K562 (cell line): ENCODE measurements around the gene LRRC41. TPM values are rescaled to one million over a fixed set of nuclear protein-coding genes. Genes with fewer than 3 reads are reported as not detected.
A peak's percentile ranks its signal among the peaks of the same experiment; 100 is the strongest.

Experiments used
- ATF1 ChIP-seq, 2 experiments: fragments of 450-650 bp in 1 of 2; IDR thresholded peaks; 2 replicates each; pipeline ENCODE4 v1.6.1; 2016; ENCODE audit warnings: missing compliant biosample characterization in 1 of 2, missing genetic modification characterization in 1 of 2
- ATF2 ChIP-seq: sonication (generic); formaldehyde crosslinking; IDR thresholded peaks from 2 replicates; pipeline ENCODE4 v1.8.1; 2022; ENCODE audit warnings: missing genetic modification reagents
- CREB3 ChIP-seq: fragments of 450-650 bp; conservative IDR thresholded peaks from 2 replicates; pipeline ENCODE4 v1.6.1; 2016; ENCODE audit warnings: missing genetic modification characterization, low read depth, mild to moderate bottlenecking, missing compliant biosample characterization, moderate library complexity
- E2F6 ChIP-seq, 2 experiments: IDR thresholded peaks; 2 replicates each; pipeline ENCODE4 v1.6.1; 2011; ENCODE audit warnings: borderline replicate concordance in 1 of 2, control low read depth in 1 of 2, low read depth in 1 of 2, low read length in 1 of 2, mild to moderate bottlenecking in 1 of 2, mixed read lengths in 1 of 2, moderate library complexity in 1 of 2; ENCODE audit not compliant: insufficient read depth in 1 of 2, insufficient read length in 1 of 2, poor library complexity in 1 of 2, severe bottlenecking in 1 of 2; ENCODE audit errors: extremely low read depth in 1 of 2
- GTF2E2 ChIP-seq: fragments of 200-800 bp; sonication (Bioruptor generic); IDR thresholded peaks from 2 replicates; pipeline ENCODE4 v1.6.1; 2016; ENCODE audit warnings: missing genetic modification characterization, missing compliant biosample characterization
- HDAC2 ChIP-seq: fragments of 450-650 bp; IDR thresholded peaks from 2 replicates; pipeline ENCODE4 v1.6.1; 2016; ENCODE audit warnings: mild to moderate bottlenecking
- KDM1A ChIP-seq, 2 experiments: fragments of 450-650 bp; IDR thresholded peaks; 2 replicates each; pipeline ENCODE4 v1.6.1; 2016; ENCODE audit warnings: mild to moderate bottlenecking in 2 of 2
- KLF13 ChIP-seq: fragments of 450-650 bp; IDR thresholded peaks from 2 replicates; pipeline ENCODE4 v1.6.1; 2016; ENCODE audit warnings: missing genetic modification characterization, low read depth, mild to moderate bottlenecking, missing compliant biosample characterization, moderate library complexity, borderline replicate concordance
- MXD1 ChIP-seq: fragments of 250-450 bp; sonication (Bioruptor Pico); IDR thresholded peaks from 2 replicates; pipeline ENCODE4 v1.8.0; 2021; ENCODE audit warnings: borderline replicate concordance, mild to moderate bottlenecking, moderate library complexity; ENCODE audit not compliant: poor library complexity, severe bottlenecking
- NCOA1 ChIP-seq: fragments of 450-650 bp; IDR thresholded peaks from 2 replicates; pipeline ENCODE4 v1.6.1; 2016; ENCODE audit warnings: low read depth
- PTBP1 ChIP-seq: fragments of 200-400 bp; formaldehyde crosslinking; IDR thresholded peaks from 2 replicates; pipeline ENCODE4 v1.6.1; 2017; ENCODE audit warnings: low read depth, low read length
- SAFB ChIP-seq: fragments of 200-400 bp; formaldehyde crosslinking; IDR thresholded peaks from 2 replicates; pipeline ENCODE4 v1.6.1; 2017; ENCODE audit warnings: low read depth, low read length, borderline replicate concordance
- SIRT6 ChIP-seq: IDR thresholded peaks from one replicate; pipeline ENCODE4 v1.6.1; 2012; ENCODE audit warnings: low read depth, mild to moderate bottlenecking, control low read depth, inconsistent platforms, low read length, moderate library complexity
- SP2 ChIP-seq: IDR thresholded peaks from 2 replicates; pipeline ENCODE4 v1.6.1; 2011; ENCODE audit warnings: mild to moderate bottlenecking, low read depth, low read length, moderate library complexity; ENCODE audit not compliant: poor library complexity, severe bottlenecking; ENCODE audit errors: extremely low read depth
- STAT5A ChIP-seq: IDR thresholded peaks from 2 replicates; pipeline ENCODE4 v1.6.1; 2012; ENCODE audit warnings: low read length, inconsistent platforms, borderline replicate concordance
- ZNF408 ChIP-seq: fragments of 250-450 bp; sonication (Bioruptor Pico); IDR thresholded peaks from 2 replicates; pipeline ENCODE4 v1.4.0; 2020; ENCODE audit warnings: low read depth, mild to moderate bottlenecking, moderate library complexity
- ZNF609 ChIP-seq: sonication (generic); formaldehyde crosslinking; IDR thresholded peaks from 2 replicates; pipeline ENCODE4 v1.8.1; 2023; ENCODE audit warnings: missing genetic modification reagents, mild to moderate bottlenecking, borderline replicate concordance
- polyA plus RNA-seq, 8 experiments: library from polyadenylated mRNA; depleted of rRNA in 4 of 8; stranded (reverse) in 5 of 8; unstranded in 3 of 8; fragments of >200 nt; fragmentation: Nextera tagmentation in 2 of 8; fragmentation: Illumina TruSeq in 1 of 8; extraction: Ambion mirVana in 2 of 8; extraction: Trizol in 1 of 8; gene quantifications; 2 replicates each; pipeline versions ENCODE4 v1.2.1 to v1.2.3, GENCODE V29; 2011 to 2014; ENCODE audit warnings: inconsistent platforms in 1 of 8, missing spikeins in 1 of 8
- total RNA-seq, 7 experiments: library from RNA; depleted of rRNA in 6 of 7; stranded (reverse); fragments of >200 nt in 6 of 7; fragmentation: Illumina TruSeq in 2 of 7; extraction: Trizol in 2 of 7; gene quantifications; 2 replicates each; pipeline versions ENCODE4 v1.2.1 to v1.2.3, GENCODE V29; 2011 to 2021; ENCODE audit warnings: low replicate concordance in 1 of 7

LRRC41 gene
- total and polyA plus RNA-seq, 9 of the 15 experiments (the other 6 are each of a cell fraction or from before 2014, with no cell fraction given), result 10.5 to 64.7 (median 44.2) TPM

- TF ChIP-seq SP2, result peak; percentile 78
- no peak for TF ChIP-seq CREB3 (tag)
- TF ChIP-seq KLF13 (tag), result peak; percentile 67; the same call in 1 of the 2 replicates
- TF ChIP-seq PTBP1, result no peak
- no peak for TF ChIP-seq SIRT6
- TF ChIP-seq SAFB, result no peak
- TF ChIP-seq ZNF609, result no peak
- no peak for TF ChIP-seq ZNF408 (CRISPR knock-in tag)
- peak; percentile 64 for TF ChIP-seq HDAC2
- TF ChIP-seq STAT5A, result no peak
- peak; percentile 65; the same call in 1 of the 2 replicates for TF ChIP-seq ATF1 (CRISPR knock-in tag; IDR thresholded peaks at IDR 0.05)
- TF ChIP-seq ATF1 (tag; IDR thresholded peaks at IDR 0.05), result no peak; the same call in 1 of the 2 replicates
- TF ChIP-seq NCOA1, result no peak
- no peak for TF ChIP-seq ATF2
- peak; percentile 85 for TF ChIP-seq E2F6 (IDR thresholded peaks at IDR 0.05; ENCODE audit: borderline replicate concordance in 1 of 2, extremely low read depth in 1 of 2, insufficient read depth in 1 of 2, insufficient read length in 1 of 2, low read depth in 1 of 2, low read length in 1 of 2, poor library complexity in 1 of 2, severe bottlenecking in 1 of 2)
- peak; percentile 42 for TF ChIP-seq MXD1 (CRISPR knock-in tag)
- no peak; the same call in 1 of the 2 replicates for TF ChIP-seq GTF2E2
- TF ChIP-seq KDM1A (IDR thresholded peaks at IDR 0.05), result no peak
Measured at GRCh38 chr1:46247436-46248121, 55.8 kb downstream of the LRRC41 start, which contains the start of gene RAD54L (continued).
